ENCODE results near the gene HES5. TPM values are rescaled to one million over a fixed set of nuclear protein-coding genes. Genes with fewer than 3 reads are reported as not detected.

HES5 gene
- total RNA-seq, 1 donor from 2014 or later, result not detected

DNA sequence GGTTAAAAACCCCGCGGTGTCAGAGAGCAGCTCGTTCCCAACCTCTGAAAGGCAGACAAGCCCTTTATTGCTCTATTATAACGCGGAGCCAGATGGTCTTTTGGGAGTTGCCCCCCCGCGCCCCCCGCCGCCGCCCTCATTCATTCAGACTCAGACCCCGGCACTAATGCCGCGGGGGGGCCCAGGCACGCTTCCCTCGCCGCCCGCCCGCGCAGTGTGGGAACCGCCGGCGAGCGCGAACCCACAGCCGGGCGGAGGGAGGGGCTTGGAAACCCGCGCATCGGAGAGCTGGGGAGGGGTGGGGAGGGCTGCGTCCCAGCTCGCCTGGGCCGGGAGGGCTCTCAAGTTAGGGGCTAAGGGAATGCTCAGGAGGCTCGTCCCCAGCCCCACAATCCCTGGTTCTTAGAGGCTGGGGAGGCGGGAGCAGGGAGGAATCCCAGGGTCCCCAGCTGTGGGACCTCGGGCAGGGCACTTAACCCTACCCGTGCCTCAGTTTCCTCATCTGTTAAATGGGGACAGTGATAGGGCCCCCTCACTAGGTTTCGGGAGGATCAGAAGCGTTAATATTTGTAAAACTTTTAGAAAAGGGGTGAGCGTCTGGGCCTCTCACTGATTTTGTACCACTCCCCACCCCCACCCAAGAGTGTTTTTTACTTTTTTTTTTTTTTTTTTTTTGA, 10.9 kb upstream of the HES5 start:
- Mint-ChIP-seq H3K4me3 (ENCODE audit: unreplicated experiment) (no peak overlapping the region), H3K27me3 (ENCODE audit: unreplicated experiment) (no peaks in the 10 kb centered on the region), H3K36me3 (ENCODE audit: unreplicated experiment) (no peaks in the 10 kb centered on the region), H3K9me3 (ENCODE audit: unreplicated experiment) (no peaks in the 10 kb centered on the region), H3K4me1 (ENCODE audit: unreplicated experiment) (peaks cover 33% of the 10 kb centered on the region), H3K27ac (ENCODE audit: unreplicated experiment) (no peak overlapping the region)
- DNase-seq (ENCODE audit: extremely low spot score, unreplicated experiment), result no peak
- TF ChIP-seq, protein P1, sequence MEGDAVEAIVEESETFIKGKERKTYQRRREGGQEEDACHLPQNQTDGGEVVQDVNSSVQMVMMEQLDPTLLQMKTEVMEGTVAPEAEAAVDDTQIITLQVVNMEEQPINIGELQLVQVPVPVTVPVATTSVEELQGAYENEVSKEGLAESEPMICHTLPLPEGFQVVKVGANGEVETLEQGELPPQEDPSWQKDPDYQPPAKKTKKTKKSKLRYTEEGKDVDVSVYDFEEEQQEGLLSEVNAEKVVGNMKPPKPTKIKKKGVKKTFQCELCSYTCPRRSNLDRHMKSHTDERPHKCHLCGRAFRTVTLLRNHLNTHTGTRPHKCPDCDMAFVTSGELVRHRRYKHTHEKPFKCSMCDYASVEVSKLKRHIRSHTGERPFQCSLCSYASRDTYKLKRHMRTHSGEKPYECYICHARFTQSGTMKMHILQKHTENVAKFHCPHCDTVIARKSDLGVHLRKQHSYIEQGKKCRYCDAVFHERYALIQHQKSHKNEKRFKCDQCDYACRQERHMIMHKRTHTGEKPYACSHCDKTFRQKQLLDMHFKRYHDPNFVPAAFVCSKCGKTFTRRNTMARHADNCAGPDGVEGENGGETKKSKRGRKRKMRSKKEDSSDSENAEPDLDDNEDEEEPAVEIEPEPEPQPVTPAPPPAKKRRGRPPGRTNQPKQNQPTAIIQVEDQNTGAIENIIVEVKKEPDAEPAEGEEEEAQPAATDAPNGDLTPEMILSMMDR (IDR thresholded peaks at IDR 0.05), result no peak

DNA sequence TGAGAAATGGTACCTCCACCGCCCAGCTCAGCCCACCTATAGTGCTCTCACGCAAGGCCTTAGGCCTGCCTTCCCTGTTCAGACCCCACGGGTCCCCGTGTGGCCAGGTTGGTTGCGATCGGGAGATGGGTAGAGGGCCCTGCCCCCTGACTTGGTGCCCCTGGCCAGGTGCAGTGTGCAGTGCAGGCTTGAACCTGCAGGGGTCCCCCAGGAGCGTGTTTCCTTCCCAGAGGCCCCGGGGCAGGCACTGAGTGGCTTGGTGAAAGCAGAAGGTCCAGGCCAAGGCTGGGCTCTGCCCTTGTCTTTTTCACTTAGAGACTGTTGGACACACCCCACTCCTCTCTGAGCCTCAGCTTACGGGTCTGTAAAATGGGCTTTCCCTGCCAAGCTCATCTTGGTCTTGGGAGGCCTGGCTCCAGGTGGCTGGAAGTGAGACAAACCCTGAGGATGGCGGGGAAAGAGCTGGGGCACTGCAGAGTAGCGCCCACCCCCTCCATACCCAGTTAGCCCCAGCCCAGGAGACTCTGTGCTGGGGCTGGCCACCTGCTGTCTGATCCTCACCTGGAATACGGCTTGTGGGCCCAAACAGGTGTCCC, 9.3 kb upstream of the HES5 start:
- no peak overlapping the region for H3K4me3 Mint-ChIP-seq (ENCODE audit: unreplicated experiment)
- no peaks in the 10 kb centered on the region for H3K27me3 Mint-ChIP-seq (ENCODE audit: unreplicated experiment)
- TF ChIP-seq, protein P1 (IDR thresholded peaks at IDR 0.05), result peak; percentile 40
- no peaks in the 10 kb centered on the region for H3K9me3 Mint-ChIP-seq (ENCODE audit: unreplicated experiment)
- no peak overlapping the region for H3K27ac Mint-ChIP-seq (ENCODE audit: unreplicated experiment)
- H3K36me3 Mint-ChIP-seq (ENCODE audit: unreplicated experiment), result no peaks in the 10 kb centered on the region
- no peak for DNase-seq (ENCODE audit: extremely low spot score, unreplicated experiment)
- peaks cover 33% of the 10 kb centered on the region for H3K4me1 Mint-ChIP-seq (ENCODE audit: unreplicated experiment)

DNA sequence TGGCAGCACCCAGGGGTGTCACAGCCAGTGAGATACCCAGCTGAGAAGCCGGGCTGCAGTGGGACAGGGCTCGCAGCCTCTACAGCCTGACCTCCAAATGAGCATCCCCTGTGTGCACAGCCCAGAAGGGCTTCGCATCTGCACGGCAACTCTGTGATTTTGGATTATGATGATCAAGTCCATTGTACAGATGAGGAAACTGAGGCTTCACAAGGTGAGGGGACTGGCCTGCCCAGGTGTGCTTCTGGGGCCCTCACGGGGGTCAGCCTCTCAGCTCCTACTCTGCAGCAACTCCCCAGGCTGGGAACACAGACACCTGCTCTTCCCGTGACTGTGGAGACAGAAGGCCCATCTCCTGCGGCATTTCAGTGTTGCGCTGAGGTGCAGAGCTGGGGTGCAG, 8.8 kb upstream of the HES5 start:
- H3K4me3 Mint-ChIP-seq (ENCODE audit: unreplicated experiment), result no peak overlapping the region
- no peaks in the 10 kb centered on the region for H3K36me3 Mint-ChIP-seq (ENCODE audit: unreplicated experiment)
- H3K27ac Mint-ChIP-seq (ENCODE audit: unreplicated experiment), result no peak overlapping the region
- H3K27me3 Mint-ChIP-seq (ENCODE audit: unreplicated experiment), result no peaks in the 10 kb centered on the region
- peaks cover 33% of the 10 kb centered on the region for H3K4me1 Mint-ChIP-seq (ENCODE audit: unreplicated experiment)
- DNase-seq (ENCODE audit: extremely low spot score, unreplicated experiment), result no peak
- H3K9me3 Mint-ChIP-seq (ENCODE audit: unreplicated experiment), result no peaks in the 10 kb centered on the region
- TF ChIP-seq, protein P1 (IDR thresholded peaks at IDR 0.05), result no peak

DNA sequence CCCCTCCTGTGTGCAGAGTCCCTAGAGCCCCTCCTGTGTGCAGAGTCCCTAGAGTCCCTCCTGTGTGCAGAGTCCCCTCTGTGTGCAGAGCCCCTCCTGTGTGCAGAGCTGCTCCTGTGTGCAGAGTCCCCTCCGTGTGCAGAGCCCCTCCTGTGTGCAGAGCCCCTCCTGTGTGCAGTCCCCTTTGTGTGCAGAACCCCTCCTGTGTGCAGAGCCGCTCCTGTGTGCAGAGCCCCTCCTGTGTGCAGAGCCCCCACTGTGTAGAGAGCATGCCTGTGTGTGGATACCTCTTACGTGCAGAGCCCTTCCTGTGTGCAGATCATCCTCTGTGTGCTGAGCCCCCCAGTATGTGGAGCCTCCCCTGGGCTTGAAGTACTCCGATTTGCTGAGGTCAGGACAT, 8.3 kb upstream of the HES5 start:
- Mint-ChIP-seq H3K27ac (ENCODE audit: unreplicated experiment) (no peak overlapping the region), H3K4me1 (ENCODE audit: unreplicated experiment) (peaks cover 35% of the 10 kb centered on the region), H3K36me3 (ENCODE audit: unreplicated experiment) (no peaks in the 10 kb centered on the region), H3K27me3 (ENCODE audit: unreplicated experiment) (no peaks in the 10 kb centered on the region), H3K4me3 (ENCODE audit: unreplicated experiment) (no peak overlapping the region), H3K9me3 (ENCODE audit: unreplicated experiment) (no peaks in the 10 kb centered on the region)
- TF ChIP-seq, protein P1 (IDR thresholded peaks at IDR 0.05), result no peak
- DNase-seq (ENCODE audit: extremely low spot score, unreplicated experiment), result no peak

DNA sequence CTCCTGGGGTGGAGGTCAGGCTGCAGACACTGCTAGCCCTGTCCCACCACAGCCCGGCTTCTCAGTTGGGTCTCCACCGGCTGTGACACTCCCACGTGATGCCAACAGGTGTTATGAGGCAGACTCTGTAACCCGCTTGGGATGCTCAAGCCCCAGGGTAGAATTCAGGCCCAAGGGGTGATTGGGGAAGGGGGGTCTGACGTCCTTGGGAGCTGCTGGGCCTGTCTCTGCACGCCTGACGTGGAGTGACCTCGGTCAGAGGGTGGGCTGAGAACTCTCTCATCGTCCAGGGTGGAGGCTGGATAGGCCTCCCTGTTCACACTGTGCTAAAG, 7.7 kb upstream of the HES5 start:
- Mint-ChIP-seq H3K36me3 (ENCODE audit: unreplicated experiment) (no peaks in the 10 kb centered on the region), H3K27me3 (ENCODE audit: unreplicated experiment) (no peaks in the 10 kb centered on the region), H3K9me3 (ENCODE audit: unreplicated experiment) (no peaks in the 10 kb centered on the region), H3K4me3 (ENCODE audit: unreplicated experiment) (no peak overlapping the region), H3K4me1 (ENCODE audit: unreplicated experiment) (peaks cover 37% of the 10 kb centered on the region), H3K27ac (ENCODE audit: unreplicated experiment) (no peak overlapping the region)
- TF ChIP-seq, protein P1 (IDR thresholded peaks at IDR 0.05), result no peak
- DNase-seq (ENCODE audit: extremely low spot score, unreplicated experiment), result no peak
